GM12878 (cell line): ENCODE results near the gene CSDE1. TPM values are rescaled to one million over a fixed set of nuclear protein-coding genes. Genes with fewer than 3 reads are reported as not detected.
A peak's percentile ranks its signal among the peaks of the same experiment; 100 is the strongest.

Experiments used
- FOS ChIP-seq: IDR thresholded peaks from 3 replicates; pipeline ENCODE4 v1.6.1; 2011; ENCODE audit warnings: borderline replicate concordance; ENCODE audit not compliant: insufficient read length; ENCODE audit errors: extremely low read depth
- KDM1A ChIP-seq: fragments of 200-600 bp; sonication (generic); IDR thresholded peaks from 2 replicates; pipeline ENCODE4 v1.6.1; 2016; ENCODE audit warnings: borderline replicate concordance
- NFYA ChIP-seq: IDR thresholded peaks from 2 replicates; pipeline ENCODE4 v1.6.1; 2011; ENCODE audit warnings: low read depth, mild to moderate bottlenecking, low read length, improper control_type of control experiment, borderline replicate concordance
- PAX8 ChIP-seq: fragments of 450-650 bp; IDR thresholded peaks from 2 replicates; pipeline ENCODE4 v1.6.1; 2017; ENCODE audit warnings: mild to moderate bottlenecking, moderate library complexity
- POU2F2 ChIP-seq: IDR thresholded peaks from 3 replicates; pipeline ENCODE4 v1.6.1; 2011; ENCODE audit warnings: low read depth, mild to moderate bottlenecking, low read length, borderline replicate concordance
- ZNF687 ChIP-seq: fragments of 450-650 bp; IDR thresholded peaks from 2 replicates; pipeline ENCODE4 v1.6.1; 2017; ENCODE audit warnings: mild to moderate bottlenecking, moderate library complexity
- ZZZ3 ChIP-seq: IDR thresholded peaks from 2 replicates; pipeline ENCODE4 v1.6.1; 2011; ENCODE audit warnings: low read depth; ENCODE audit not compliant: control insufficient read depth, insufficient read length
- polyA plus RNA-seq, 11 experiments: library from polyadenylated mRNA; depleted of rRNA in 4 of 11; unstranded in 6 of 11; stranded (reverse) in 5 of 11; fragments of >200 nt; fragmentation: Nextera tagmentation in 4 of 11; fragmentation: Illumina TruSeq in 1 of 11; extraction: Ambion mirVana in 4 of 11; extraction: Trizol in 1 of 11; gene quantifications; 1 replicate in 1 of 11; 2 replicates in 10 of 11; pipeline versions ENCODE4 v1.2.1 to v1.2.3, GENCODE V29; 2011 to 2016; ENCODE audit warnings: inconsistent platforms in 2 of 11, missing spikeins in 2 of 11, low read depth in 1 of 11
- total RNA-seq, 4 experiments: library from RNA; depleted of rRNA in 3 of 4; stranded (reverse); fragments of >200 nt in 3 of 4; fragmentation: Illumina TruSeq in 1 of 4; extraction: Trizol in 1 of 4; gene quantifications; 2 replicates each; pipeline versions ENCODE4 v1.2.1 to v1.2.3, GENCODE V29; 2013 to 2021

The CSDE1 gene
- total and polyA plus RNA-seq, 10 of the 15 experiments (the other 5 are each of a cell fraction or from before 2014, with no cell fraction given): 130 to 390 (median 246) TPM

GRCh38 chr1:114716304-114717170 lies 41.2 kb downstream of the CSDE1 start, which contains the start of gene NRAS (continued):
- no peak; the same call in 1 of the 2 replicates for TF ChIP-seq ZNF687
- no peak for TF ChIP-seq KDM1A
- TF ChIP-seq PAX8: 0 out of 2 replicates have a peak, but pooled peaks have one; percentile 46
- TF ChIP-seq FOS: no peak
- no peak for TF ChIP-seq ZZZ3
- no peak for TF ChIP-seq NFYA
- TF ChIP-seq POU2F2: peak; percentile 66; the same call in 2 of the 3 replicates
